Activated naive CD8-positive, alpha-beta T cell (primary cell): ENCODE data around the gene DHX32.

ENCODE experiments used
- H3K27ac Mint-ChIP-seq: one replicate; pipeline ENCODE4 v1.8.0; 2021; ENCODE audit warnings: mixed read lengths
- H3K27me3 Mint-ChIP-seq: one replicate; pipeline ENCODE4 v1.8.0; 2021; ENCODE audit warnings: mixed read lengths
- H3K36me3 Mint-ChIP-seq: one replicate; pipeline ENCODE4 v1.8.0; 2021; ENCODE audit warnings: mixed read lengths
- H3K4me1 Mint-ChIP-seq: one replicate; pipeline ENCODE4 v1.8.0; 2021; ENCODE audit warnings: low read depth, mixed read lengths
- H3K4me3 Mint-ChIP-seq: one replicate; pipeline ENCODE4 v1.8.0; 2021; ENCODE audit warnings: mild to moderate bottlenecking, mixed read lengths
- H3K9me3 Mint-ChIP-seq: one replicate; pipeline ENCODE4 v1.8.0; 2021; ENCODE audit warnings: low read depth, mixed read lengths

Gene DHX32

DNA sequence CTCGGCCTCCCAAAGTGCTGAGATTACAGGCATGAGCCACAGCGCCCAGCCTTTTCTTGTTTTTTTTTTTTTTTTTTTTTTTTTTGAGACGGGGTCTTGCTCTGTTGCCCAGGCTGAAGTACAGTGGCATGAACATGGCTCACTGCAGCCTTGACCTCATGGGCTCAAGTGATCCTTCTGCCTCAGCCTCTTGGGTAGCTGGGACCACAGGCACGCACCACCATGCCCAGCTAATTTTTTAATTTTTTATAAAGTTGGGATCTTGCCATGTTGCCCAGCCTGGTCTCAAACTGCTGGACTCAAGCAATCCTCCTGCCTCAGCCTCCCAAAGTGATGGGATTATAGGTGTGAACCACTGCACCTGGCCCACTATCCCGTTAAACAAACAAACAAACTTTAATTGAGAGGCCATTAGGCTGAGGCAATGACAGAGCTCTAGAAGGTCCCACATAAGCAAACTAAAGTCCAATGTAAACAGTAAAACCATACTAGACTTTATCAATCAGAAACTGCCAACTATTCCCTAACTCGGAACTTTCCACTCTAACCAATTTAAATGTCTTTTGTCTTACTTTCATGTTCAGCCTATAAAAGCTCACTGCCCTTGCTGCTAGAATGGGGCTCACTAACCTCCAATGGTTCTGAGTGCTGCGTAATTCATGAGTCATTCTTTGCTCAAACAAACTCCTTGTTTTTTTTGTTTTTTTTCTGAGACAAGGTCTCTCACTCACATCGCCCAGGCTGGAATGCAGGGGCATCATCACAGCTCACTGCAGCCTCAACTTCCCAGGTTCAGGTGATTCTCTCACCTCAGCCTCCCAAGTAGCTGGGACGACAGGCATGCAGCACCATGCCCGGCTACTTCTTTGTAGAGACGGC is 1.9 kb downstream of the DHX32 start:
- H3K27me3 Mint-ChIP-seq: no peaks in the 10 kb centered on the region
- H3K4me3 Mint-ChIP-seq: no peak overlapping the region
- H3K4me1 Mint-ChIP-seq: no peaks in the 10 kb centered on the region
- H3K9me3 Mint-ChIP-seq: peaks cover 3% of the 10 kb centered on the region
- H3K27ac Mint-ChIP-seq: no peak overlapping the region
- peaks cover 32% of the 10 kb centered on the region for H3K36me3 Mint-ChIP-seq

GRCh38 chr10:125871338-125871737 is 9.8 kb downstream of the DHX32 start:
- peaks cover 3% of the 10 kb centered on the region for H3K9me3 Mint-ChIP-seq
- H3K4me3 Mint-ChIP-seq: no peak overlapping the region
- no peaks in the 10 kb centered on the region for H3K4me1 Mint-ChIP-seq
- no peaks in the 10 kb centered on the region for H3K27me3 Mint-ChIP-seq
- H3K36me3 Mint-ChIP-seq: peaks cover 15% of the 10 kb centered on the region
- no peak overlapping the region for H3K27ac Mint-ChIP-seq

DNA sequence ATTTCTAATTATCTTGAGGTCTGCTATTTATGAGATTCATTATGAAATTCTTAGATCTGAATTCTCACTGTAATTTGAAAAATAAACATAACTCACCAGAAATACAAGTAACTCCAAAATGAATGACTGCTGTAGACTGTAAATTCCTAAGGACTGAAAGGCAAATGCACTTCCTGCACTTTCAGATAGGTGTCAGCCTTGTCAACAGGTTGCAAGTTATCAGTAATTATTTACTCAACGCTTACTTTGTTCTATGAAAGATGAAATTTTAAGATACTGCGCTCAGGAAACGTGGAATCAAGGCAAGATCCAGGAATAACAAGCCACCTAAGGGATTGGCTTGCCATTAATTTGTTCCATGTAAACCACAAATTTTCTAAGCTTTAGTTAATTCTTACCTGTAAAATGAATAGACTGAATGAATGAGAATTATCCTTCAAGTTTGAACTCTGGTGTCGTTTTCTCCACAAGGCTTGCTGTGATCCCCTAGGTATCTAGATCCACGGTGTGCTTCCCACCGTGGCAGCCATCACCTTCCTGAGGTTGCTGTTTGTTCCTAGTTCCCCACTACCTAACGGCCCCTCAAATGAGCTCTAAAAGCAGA is 12.6 kb downstream of the DHX32 start:
- H3K4me3 Mint-ChIP-seq: no peak overlapping the region
- no peaks in the 10 kb centered on the region for H3K9me3 Mint-ChIP-seq
- H3K4me1 Mint-ChIP-seq: no peaks in the 10 kb centered on the region
- H3K27ac Mint-ChIP-seq: no peak overlapping the region
- H3K36me3 Mint-ChIP-seq: peaks cover 4% of the 10 kb centered on the region
- no peaks in the 10 kb centered on the region for H3K27me3 Mint-ChIP-seq

DNA sequence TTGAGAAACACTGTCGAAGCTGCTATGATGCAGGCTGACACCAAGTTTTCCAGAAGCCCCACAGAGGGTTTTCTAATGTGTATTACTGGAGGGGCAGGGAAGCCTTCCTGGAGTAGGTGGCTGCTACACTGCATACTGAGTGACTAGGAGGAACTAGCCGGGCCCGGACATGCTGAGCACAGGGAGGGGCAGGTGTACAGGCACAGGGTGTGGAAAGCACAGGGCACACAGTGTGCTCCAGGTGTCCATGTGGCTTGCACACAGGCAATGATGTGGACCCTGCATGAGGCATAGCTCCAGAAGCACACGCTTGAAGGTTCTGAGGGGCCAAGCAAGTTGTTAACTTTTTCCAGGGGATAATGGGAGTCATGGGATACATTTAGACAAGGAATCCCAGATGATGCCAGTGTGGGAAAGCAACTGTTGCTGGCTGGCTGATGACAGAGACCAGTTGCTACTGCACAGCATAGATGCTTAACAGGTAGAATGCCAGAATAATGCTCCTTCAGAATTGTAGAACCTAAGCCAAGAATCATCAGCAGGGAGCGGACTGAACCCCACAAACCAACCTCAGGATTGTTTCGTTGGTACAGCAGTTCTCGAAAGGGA is 14.6 kb downstream of the DHX32 start:
- Mint-ChIP-seq H3K27me3 (no peaks in the 10 kb centered on the region), H3K36me3 (peaks cover 4% of the 10 kb centered on the region), H3K4me1 (no peaks in the 10 kb centered on the region), H3K9me3 (no peaks in the 10 kb centered on the region), H3K27ac (no peak overlapping the region), H3K4me3 (no peak overlapping the region)

GRCh38 chr10:125865120-125865519 is 16.0 kb downstream of the DHX32 start:
- Mint-ChIP-seq H3K4me1 (no peaks in the 10 kb centered on the region), H3K27me3 (no peaks in the 10 kb centered on the region), H3K27ac (no peak overlapping the region), H3K9me3 (no peaks in the 10 kb centered on the region), H3K4me3 (no peak overlapping the region), H3K36me3 (peaks cover 4% of the 10 kb centered on the region)

DNA sequence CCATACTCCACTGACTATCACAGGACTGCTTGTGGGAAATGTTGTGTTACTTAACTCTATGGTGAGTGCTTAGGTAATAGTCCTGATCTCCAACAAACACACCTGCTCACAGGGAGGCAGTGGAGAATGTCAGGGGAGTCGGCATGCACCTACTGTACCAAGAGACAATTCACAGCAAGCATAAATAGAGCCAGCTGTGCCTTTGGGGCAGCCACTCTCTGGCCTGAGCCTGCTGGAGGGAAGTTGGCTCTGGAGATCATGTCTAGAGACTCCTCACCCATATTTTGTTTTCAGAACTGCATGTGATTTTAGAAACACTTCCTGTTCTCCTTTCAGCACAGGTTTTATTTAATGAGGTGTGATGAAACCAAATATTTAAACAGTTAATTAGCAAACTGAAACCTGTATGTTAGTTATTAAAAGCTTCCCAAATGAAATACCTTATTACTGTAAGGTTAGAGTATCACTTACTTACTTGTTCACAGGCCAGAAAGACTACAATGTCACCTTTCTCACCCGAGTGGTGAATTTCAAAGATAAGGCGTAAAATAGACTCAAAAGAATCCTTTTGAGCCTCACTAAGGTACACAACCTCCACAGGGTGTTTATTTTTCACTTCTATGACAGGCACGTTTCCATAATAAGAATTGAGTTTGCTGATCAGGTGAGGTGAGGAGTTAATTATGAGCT is 21.8 kb downstream of the DHX32 start:
- Mint-ChIP-seq H3K4me3 (no peak overlapping the region), H3K9me3 (no peaks in the 10 kb centered on the region), H3K27me3 (no peaks in the 10 kb centered on the region), H3K27ac (no peak overlapping the region), H3K4me1 (no peaks in the 10 kb centered on the region), H3K36me3 (no peaks in the 10 kb centered on the region)

DNA sequence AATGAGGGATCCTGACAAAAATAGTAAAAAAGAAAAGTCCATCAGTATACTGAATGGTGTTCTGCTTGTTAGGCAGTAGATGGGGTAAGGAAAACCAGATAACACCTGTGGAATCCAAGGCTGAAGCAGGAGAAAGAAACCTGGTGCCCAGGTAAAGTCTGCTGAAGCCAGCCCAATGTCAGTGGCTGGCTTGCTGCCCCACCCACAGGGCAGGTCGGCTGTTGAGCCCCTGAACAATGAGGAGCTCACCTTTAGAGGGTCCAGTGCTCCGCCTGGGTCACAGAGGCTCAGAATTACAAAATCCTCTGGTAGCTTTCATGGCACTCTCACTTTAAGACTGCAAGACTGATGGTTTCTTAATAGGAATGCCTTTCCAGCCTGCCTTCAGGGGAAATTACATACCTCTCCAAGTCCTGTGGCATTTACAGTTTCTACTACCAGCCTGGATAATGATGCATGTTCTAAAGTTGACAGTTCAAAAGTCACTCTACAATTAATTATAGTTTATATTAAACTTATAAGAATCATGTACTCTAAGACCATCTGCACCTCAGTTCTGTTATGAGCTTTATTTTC is 23.8 kb downstream of the DHX32 start:
- Mint-ChIP-seq H3K27ac (no peak overlapping the region), H3K27me3 (no peaks in the 10 kb centered on the region), H3K9me3 (no peaks in the 10 kb centered on the region), H3K36me3 (peaks cover 4% of the 10 kb centered on the region), H3K4me1 (no peaks in the 10 kb centered on the region), H3K4me3 (no peak overlapping the region)

DNA sequence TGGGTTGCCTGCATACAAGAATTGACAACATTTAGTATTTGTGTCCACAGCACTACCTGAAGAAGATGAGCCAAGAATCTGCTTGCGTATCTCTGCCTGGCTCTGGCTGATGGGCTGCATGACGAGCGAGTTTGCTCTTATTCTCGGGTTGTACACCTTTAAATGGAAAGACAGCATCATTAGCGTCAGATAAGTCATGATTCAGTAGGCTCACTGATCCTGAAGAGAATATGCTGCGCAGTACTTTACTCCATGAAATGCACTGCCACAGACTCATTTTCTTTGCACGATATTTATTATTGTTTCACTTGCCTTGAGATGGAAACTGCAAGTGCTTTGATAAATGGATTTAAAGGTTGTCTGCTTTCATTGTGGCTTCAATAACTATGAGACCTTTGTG is 28.6 kb downstream of the DHX32 start:
- no peak overlapping the region for H3K4me3 Mint-ChIP-seq
- H3K4me1 Mint-ChIP-seq: no peaks in the 10 kb centered on the region
- H3K27ac Mint-ChIP-seq: no peak overlapping the region
- no peaks in the 10 kb centered on the region for H3K9me3 Mint-ChIP-seq
- H3K36me3 Mint-ChIP-seq: peaks cover 13% of the 10 kb centered on the region
- no peaks in the 10 kb centered on the region for H3K27me3 Mint-ChIP-seq

- no peaks in the 10 kb centered on the region for H3K9me3 Mint-ChIP-seq
- no peak overlapping the region for H3K4me3 Mint-ChIP-seq
- H3K27ac Mint-ChIP-seq: no peak overlapping the region
- no peaks in the 10 kb centered on the region for H3K27me3 Mint-ChIP-seq
- H3K36me3 Mint-ChIP-seq: peaks cover 13% of the 10 kb centered on the region
- H3K4me1 Mint-ChIP-seq: no peaks in the 10 kb centered on the region
Measured at GRCh38 chr10:125850766-125851731, 30.0 kb downstream of the DHX32 start.

DNA sequence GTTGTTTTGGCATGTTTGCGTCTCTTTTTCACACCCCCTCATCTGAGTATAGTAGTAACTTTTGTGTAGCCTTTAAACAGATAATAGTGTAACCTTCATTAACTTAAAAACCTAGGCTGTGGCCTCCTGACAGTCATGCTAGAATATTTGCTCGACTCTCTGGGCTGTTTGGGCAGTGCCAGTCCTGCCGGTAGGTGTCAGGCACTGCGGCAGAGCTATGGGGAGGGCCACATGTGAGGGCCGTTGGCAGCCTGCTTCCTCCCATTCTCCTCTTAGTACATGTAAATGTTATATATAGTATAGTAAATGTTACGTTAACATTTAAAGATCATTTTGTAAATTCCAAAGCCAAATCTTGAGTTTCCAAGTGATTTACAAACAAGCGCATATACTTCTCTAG is 31.6 kb downstream of the DHX32 start:
- H3K27ac Mint-ChIP-seq: no peak overlapping the region
- H3K36me3 Mint-ChIP-seq: peaks cover 13% of the 10 kb centered on the region

GRCh38 chr10:125848857-125849256 is 32.2 kb downstream of the DHX32 start:
- Mint-ChIP-seq H3K4me1 (no peaks in the 10 kb centered on the region), H3K9me3 (no peaks in the 10 kb centered on the region), H3K27me3 (no peaks in the 10 kb centered on the region), H3K27ac (no peak overlapping the region), H3K4me3 (no peak overlapping the region), H3K36me3 (peaks cover 13% of the 10 kb centered on the region)

More for the DNA sequence above, 31.6 kb downstream of the DHX32 start:
- Mint-ChIP-seq H3K27me3 (no peaks in the 10 kb centered on the region), H3K4me3 (no peak overlapping the region), H3K9me3 (no peaks in the 10 kb centered on the region), H3K4me1 (no peaks in the 10 kb centered on the region)

- Mint-ChIP-seq H3K36me3 (peaks cover 13% of the 10 kb centered on the region), H3K4me3 (no peak overlapping the region), H3K27me3 (no peaks in the 10 kb centered on the region), H3K27ac (no peak overlapping the region), H3K4me1 (no peaks in the 10 kb centered on the region), H3K9me3 (no peaks in the 10 kb centered on the region)
Measured at GRCh38 chr10:125848371-125848770, 32.7 kb downstream of the DHX32 start.

DNA sequence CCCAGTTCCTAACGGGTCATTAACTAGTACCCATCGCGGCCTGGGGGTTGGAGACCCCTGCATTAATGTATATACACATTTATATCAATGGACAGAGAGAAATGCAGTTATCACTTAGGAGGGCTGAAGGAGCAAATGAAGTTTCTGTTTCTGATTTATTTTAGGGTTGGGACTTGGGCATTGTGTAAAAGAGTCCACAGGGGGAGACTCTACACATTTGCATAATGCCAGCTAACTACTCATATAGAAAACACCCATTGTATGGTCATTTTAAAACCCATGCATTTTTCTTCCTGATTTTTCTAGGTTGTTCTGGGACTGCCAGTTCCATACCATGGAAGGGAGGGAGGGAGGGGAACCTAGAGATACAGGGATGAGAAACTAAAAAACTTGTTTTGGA is 34.2 kb downstream of the DHX32 start:
- Mint-ChIP-seq H3K36me3 (peaks cover 9% of the 10 kb centered on the region), H3K27ac (no peak overlapping the region), H3K4me3 (no peak overlapping the region), H3K27me3 (no peaks in the 10 kb centered on the region), H3K4me1 (no peaks in the 10 kb centered on the region), H3K9me3 (no peaks in the 10 kb centered on the region)

DNA sequence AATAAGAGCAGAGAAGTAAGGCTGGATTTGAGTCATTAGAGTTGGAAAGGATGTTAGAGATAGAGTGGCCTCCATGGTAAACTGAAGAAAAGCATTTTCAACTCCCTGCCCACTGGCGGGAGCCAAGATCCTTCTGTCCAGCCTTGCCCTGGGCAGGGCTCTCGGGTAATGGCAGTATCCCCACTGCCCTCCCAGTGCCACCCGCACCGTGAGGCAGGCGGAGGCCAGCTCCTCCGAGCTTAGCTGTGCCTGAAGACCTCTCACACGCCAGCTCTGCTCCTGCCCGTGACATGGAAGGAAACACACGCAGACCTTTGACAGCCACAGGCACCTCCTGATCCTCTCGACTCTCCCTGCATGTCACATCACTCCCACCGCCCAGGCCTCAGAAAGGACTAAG is 35.5 kb downstream of the DHX32 start:
- H3K9me3 Mint-ChIP-seq: no peaks in the 10 kb centered on the region
- no peaks in the 10 kb centered on the region for H3K4me1 Mint-ChIP-seq
- no peak overlapping the region for H3K4me3 Mint-ChIP-seq
- H3K27ac Mint-ChIP-seq: no peak overlapping the region
- no peaks in the 10 kb centered on the region for H3K27me3 Mint-ChIP-seq
- peaks cover 2% of the 10 kb centered on the region for H3K36me3 Mint-ChIP-seq
